ENCODE measurements around the gene ATP6AP1. TPM values are rescaled to one million over a fixed set of nuclear protein-coding genes. Genes with fewer than 3 reads are reported as not detected.

ATP6AP1 gene, protein sequence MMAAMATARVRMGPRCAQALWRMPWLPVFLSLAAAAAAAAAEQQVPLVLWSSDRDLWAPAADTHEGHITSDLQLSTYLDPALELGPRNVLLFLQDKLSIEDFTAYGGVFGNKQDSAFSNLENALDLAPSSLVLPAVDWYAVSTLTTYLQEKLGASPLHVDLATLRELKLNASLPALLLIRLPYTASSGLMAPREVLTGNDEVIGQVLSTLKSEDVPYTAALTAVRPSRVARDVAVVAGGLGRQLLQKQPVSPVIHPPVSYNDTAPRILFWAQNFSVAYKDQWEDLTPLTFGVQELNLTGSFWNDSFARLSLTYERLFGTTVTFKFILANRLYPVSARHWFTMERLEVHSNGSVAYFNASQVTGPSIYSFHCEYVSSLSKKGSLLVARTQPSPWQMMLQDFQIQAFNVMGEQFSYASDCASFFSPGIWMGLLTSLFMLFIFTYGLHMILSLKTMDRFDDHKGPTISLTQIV
- total RNA-seq: 78.6 and 82.4 TPM in 2 replicates

DNA sequence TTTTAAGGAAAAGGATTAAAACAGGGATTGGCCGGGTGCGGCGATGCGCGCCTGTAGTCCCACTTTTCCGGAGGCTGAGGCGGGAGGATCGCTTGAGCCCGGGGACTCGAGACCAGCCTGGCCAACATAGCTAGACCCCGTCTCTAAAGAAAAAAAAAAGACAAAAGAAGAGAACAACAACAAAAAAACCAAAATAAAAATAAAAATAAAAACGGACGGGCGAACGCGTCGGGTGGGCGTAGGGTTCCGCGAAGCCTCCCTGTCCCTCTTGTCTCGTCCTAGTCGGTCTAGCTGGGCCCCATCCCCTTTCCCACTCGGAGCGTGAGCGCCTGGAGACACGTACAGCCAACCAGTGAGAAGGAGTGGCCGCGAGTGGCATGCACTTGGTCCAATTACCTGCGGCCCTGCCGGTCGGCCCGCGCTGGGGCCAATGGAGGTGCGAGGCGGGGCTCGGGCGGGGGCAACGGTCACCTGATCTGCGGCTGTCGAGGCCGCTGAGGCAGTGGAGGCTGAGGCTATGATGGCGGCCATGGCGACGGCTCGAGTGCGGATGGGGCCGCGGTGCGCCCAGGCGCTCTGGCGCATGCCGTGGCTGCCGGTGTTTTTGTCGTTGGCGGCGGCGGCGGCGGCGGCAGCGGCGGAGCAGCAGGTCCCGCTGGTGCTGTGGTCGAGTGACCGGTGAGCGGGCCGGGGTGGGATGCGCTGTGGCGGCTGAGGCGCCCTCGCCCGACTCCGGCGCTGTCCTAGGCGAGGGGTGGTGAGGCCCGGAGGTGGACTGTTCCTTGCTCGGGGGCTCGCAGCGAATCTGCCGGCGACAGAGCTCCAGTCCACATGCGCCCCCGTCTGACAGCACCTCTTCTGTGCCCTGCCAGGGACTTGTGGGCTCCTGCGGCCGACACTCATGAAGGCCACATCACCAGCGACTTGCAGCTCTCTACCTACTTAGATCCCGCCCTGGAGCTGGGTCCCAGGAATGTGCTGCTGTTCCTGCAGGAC lies at the start of gene ATP6AP1:
Gene ATP6AP1, plus strand, starts transcription at position 502 of the 996 bp plus-strand sequence. Its CDS starts 16 bp downstream, at position 518.

DNA sequence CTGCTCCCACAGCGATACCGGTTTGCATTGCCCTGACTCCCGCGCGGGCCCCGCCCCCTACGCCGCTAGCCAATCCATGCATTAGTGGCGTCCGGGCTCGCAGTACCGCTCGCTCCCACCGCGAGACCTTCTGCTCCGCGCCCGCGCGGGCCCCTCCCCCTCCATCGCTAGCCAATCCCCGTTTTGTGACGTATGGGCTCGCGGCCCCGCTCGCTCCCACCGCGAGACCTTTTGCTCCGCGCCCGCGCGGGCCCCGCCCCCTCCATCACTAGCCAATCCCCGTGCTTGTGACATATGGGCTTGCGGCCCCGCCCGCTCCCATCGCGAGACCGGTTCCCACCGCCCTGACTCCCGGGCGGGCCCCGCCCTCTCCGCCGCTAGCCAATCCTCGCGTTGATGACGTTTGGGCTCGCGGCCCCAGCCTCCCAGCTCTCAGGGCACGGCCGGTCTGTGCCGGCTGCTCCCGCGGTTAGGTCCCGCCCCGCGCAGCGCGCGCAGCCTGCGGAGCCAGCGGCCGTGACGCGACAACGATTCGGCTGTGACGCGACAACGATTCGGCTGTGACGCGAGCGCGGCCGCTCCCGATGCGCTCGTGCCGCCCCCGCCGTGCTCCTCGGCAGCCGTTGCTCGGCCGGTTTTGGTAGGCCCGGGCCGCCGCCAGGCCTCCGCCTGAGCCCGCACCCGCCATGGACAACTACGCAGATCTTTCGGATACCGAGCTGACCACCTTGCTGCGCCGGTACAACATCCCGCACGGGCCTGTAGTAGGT lies 49.5 kb upstream of the ATP6AP1 start, which contains the start of gene EMD:
Gene EMD, plus strand, starts transcription at position 497 of the 770 bp plus-strand sequence. Its CDS starts 190 bp downstream, at position 687.

GRCh38 chrX:154397888-154398667 lies 30.4 kb upstream of the ATP6AP1 start, which contains the start of gene RPL10:
Gene RPL10 (plus strand): TSS chrX:154398377. CDS start chrX:154398520, 143 bp downstream.

GRCh38 chrX:154409222-154409871 lies 19.1 kb upstream of the ATP6AP1 start, which contains the start of gene DNASE1L1:
Gene DNASE1L1 (minus strand): TSS chrX:154409254. CDS start chrX:154405568, 3,686 bp downstream.

GRCh38 chrX:154436983-154437752 lies 8.7 kb downstream of the ATP6AP1 start, which contains the start of gene GDI1:
Gene GDI1 (plus strand): TSS chrX:154437154. CDS start chrX:154437255, 101 bp downstream.

GRCh38 chrX:154443992-154444754 lies 15.7 kb downstream of the ATP6AP1 start, which contains the start of gene FAM50A:
Gene FAM50A (plus strand): TSS chrX:154444141. CDS start chrX:154444236, 95 bp downstream.

GRCh38 chrX:154458116-154458953 lies 29.9 kb downstream of the ATP6AP1 start, which contains the start of gene PLXNA3:
Gene PLXNA3 (plus strand): TSS chrX:154458281. CDS start chrX:154460184, 1,903 bp downstream.

DNA sequence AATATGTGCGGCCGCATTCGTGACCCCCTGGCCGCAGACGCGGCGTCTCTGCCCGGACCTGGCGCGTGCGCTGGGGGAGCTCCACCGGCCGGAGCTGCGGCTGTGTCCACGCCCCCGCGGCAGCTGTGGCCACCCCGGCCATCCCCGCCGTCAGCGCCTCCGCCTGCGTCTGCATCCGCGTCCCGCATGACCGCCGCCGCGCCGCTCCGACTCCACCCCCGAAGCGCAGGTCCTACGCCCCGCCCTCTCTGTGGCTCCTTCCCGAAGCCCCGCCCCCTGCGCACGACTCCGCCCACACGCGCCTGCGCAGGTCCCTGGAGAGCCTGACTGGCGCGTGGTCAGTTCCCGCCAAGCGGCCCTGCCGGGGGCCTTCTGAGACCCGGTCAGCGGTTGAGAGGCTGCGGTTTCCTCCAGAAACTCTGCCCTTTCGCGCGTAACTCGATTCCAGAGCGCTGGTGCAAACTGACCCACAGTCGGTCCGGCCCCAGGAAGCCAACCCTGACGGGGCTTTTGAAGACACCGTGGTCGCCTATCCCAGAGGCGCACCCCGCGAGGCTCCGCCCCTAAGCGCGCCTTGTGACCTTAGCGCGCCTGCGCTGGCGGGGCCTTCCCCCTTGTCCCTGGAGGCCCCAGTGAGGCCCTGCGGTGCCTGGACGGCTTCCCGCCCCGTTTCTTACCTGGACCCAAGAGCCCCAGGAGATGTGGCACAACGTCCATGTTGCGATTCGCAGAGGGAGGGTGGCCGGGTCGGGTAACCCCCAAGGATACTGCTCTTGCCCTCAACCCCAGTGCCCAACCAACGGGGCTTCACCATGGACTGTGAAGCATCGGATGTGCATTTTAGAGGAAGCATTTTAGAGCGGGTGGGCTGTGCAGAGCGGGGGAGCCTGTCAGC lies 50.5 kb downstream of the ATP6AP1 start, which contains the start of gene LAGE3:
Gene LAGE3, minus strand, starts transcription at position 554 of the 895 bp plus-strand sequence. Its CDS starts 366 bp downstream, at position 188.

Other genes with a start within 250 kb of the ATP6AP1 start
- gene OPN1MW, start 246.1 kb upstream of the ATP6AP1 start, total RNA-seq: 0.17 and 0.43 TPM in 2 replicates
- gene OPN1MW2, start 208.9 kb upstream of the ATP6AP1 start, total RNA-seq: not detected in 2 replicates
- gene OPN1MW3, start 171.1 kb upstream of the ATP6AP1 start, total RNA-seq: 0.11 TPM in 1 of 2 replicates, not detected in the other
- gene TEX28, start 133.6 kb upstream of the ATP6AP1 start, total RNA-seq: not detected in 2 replicates
- gene TKTL1, start 132.9 kb upstream of the ATP6AP1 start, total RNA-seq: not detected in 2 replicates
- 792 and 962 TPM in 2 replicates for gene FLNA, start 54.0 kb upstream of the ATP6AP1 start, total RNA-seq
- gene EMD, start 49.4 kb upstream of the ATP6AP1 start, total RNA-seq: 14.8 and 16.6 TPM in 2 replicates
- 3,109 and 3,856 TPM in 2 replicates for gene RPL10, start 30.3 kb upstream of the ATP6AP1 start, total RNA-seq
- 78.9 and 88.2 TPM in 2 replicates for gene DNASE1L1, start 19.4 kb upstream of the ATP6AP1 start, total RNA-seq
- 11.6 and 12.4 TPM in 2 replicates for gene TAFAZZIN, start 17.1 kb upstream of the ATP6AP1 start, total RNA-seq
- gene GDI1, start 8.5 kb downstream of the ATP6AP1 start, total RNA-seq: 38.3 and 56.6 TPM in 2 replicates
- 49.4 and 56.8 TPM in 2 replicates for gene FAM50A, start 15.5 kb downstream of the ATP6AP1 start, total RNA-seq
- 3.3 and 4.1 TPM in 2 replicates for gene PLXNA3, start 29.6 kb downstream of the ATP6AP1 start, total RNA-seq
- 12.8 and 16.3 TPM in 2 replicates for gene LAGE3, start 50.6 kb downstream of the ATP6AP1 start, total RNA-seq
- 29.1 and 32.6 TPM in 2 replicates for gene UBL4A, start 57.9 kb downstream of the ATP6AP1 start, total RNA-seq
- 9.0 and 12.9 TPM in 2 replicates for gene SLC10A3, start 62.0 kb downstream of the ATP6AP1 start, total RNA-seq
- 15.6 and 20.3 TPM in 2 replicates for gene FAM3A, start 87.6 kb downstream of the ATP6AP1 start, total RNA-seq
- gene G6PD, start 118.2 kb downstream of the ATP6AP1 start, total RNA-seq: 22.3 and 22.5 TPM in 2 replicates
- 9.5 and 12.7 TPM in 2 replicates for gene IKBKG, start 118.9 kb downstream of the ATP6AP1 start, total RNA-seq
- not detected in 2 replicates for gene CTAG1A, start 156.5 kb downstream of the ATP6AP1 start, total RNA-seq
- gene CTAG1B, start 190.6 kb downstream of the ATP6AP1 start, total RNA-seq: not detected in 2 replicates
- gene CTAG2, start 224.9 kb downstream of the ATP6AP1 start, total RNA-seq: not detected in 2 replicates

All from dermis lymphatic vessel endothelial cell (primary cell).